ENCODE measurements around the gene ZSCAN31.

DNA sequence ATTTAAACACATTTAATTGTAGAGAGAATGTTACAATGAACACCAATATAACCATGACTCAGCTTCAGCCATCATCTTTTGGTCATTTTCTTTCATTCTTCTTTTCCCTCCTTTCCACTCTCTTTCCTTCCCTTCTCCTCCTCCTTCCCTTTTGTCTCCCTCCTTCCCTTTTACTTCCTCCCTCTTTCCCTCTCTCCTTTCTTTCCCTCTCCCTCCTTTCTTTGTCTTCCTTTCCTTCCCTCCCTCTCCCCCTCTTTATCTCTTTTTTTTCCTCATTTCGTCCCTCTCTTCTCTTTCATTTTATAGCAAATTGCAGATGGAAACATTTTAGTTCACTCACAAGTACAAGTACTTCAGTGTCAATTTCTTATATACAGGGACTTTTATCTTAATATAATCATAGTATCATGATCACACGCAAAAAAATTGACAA is 15.6 kb upstream of the ZSCAN31 start:
- TF ChIP-seq EP300 (IDR thresholded peaks at IDR 0.05; ENCODE audit: borderline replicate concordance) (no peak), TAF1 (IDR thresholded peaks at IDR 0.05; ENCODE audit: low read depth) (no peak), RAD21 (IDR thresholded peaks at IDR 0.05; ENCODE audit: low read depth) (no peak)
- TF ChIP-seq, protein P1, sequence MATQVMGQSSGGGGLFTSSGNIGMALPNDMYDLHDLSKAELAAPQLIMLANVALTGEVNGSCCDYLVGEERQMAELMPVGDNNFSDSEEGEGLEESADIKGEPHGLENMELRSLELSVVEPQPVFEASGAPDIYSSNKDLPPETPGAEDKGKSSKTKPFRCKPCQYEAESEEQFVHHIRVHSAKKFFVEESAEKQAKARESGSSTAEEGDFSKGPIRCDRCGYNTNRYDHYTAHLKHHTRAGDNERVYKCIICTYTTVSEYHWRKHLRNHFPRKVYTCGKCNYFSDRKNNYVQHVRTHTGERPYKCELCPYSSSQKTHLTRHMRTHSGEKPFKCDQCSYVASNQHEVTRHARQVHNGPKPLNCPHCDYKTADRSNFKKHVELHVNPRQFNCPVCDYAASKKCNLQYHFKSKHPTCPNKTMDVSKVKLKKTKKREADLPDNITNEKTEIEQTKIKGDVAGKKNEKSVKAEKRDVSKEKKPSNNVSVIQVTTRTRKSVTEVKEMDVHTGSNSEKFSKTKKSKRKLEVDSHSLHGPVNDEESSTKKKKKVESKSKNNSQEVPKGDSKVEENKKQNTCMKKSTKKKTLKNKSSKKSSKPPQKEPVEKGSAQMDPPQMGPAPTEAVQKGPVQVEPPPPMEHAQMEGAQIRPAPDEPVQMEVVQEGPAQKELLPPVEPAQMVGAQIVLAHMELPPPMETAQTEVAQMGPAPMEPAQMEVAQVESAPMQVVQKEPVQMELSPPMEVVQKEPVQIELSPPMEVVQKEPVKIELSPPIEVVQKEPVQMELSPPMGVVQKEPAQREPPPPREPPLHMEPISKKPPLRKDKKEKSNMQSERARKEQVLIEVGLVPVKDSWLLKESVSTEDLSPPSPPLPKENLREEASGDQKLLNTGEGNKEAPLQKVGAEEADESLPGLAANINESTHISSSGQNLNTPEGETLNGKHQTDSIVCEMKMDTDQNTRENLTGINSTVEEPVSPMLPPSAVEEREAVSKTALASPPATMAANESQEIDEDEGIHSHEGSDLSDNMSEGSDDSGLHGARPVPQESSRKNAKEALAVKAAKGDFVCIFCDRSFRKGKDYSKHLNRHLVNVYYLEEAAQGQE (IDR thresholded peaks at IDR 0.05; ENCODE audit: low read depth), result no peak

Data from Ishikawa (cell line).